Uterus (tissue), 4 donors: ENCODE results near the gene MTMR10. TPM values are rescaled to one million over a fixed set of nuclear protein-coding genes. Genes with fewer than 3 reads are reported as not detected.

Experiments
- DNase-seq, 2 donors: peaks; one replicate each; pipeline ENCODE4 v3.0.0-alpha.2; 2019 to 2020
- H3K27ac ChIP-seq, 2 donors: fragments of 200-600 bp; sonication (generic); 1 replicate in 1 of 2; 2 replicates in 1 of 2; pipeline ENCODE4 v1.5.1; 2016 to 2018
- H3K27me3 ChIP-seq, 2 donors: fragments of 200-600 bp; sonication (generic); one replicate each; pipeline ENCODE4 v1.5.1; 2018 to 2019; ENCODE audit warnings: control low read depth in 1 of 2
- H3K36me3 ChIP-seq, 2 donors: fragments of 200-600 bp; sonication (generic); one replicate each; pipeline ENCODE4 v1.5.1; 2019; ENCODE audit warnings: control low read depth in 1 of 2
- H3K4me1 ChIP-seq, 2 donors: fragments of 200-600 bp; sonication (generic); one replicate each; pipeline ENCODE4 v1.5.1; 2018 to 2019; ENCODE audit warnings: control low read depth in 1 of 2
- H3K4me3 ChIP-seq, 2 donors: fragments of 200-600 bp; sonication (generic); 1 replicate in 1 of 2; 2 replicates in 1 of 2; pipeline ENCODE4 v1.5.1; 2018 to 2019; ENCODE audit warnings: mild to moderate bottlenecking in 1 of 2
- H3K9me3 ChIP-seq, 2 donors: fragments of 200-600 bp; sonication (generic); one replicate each; pipeline ENCODE4 v1.5.1; 2019; ENCODE audit warnings: control low read depth in 1 of 2
- CTCF ChIP-seq, 4 experiments: fragments of 200-600 bp in 2 of 4; fragments of 450-650 bp in 2 of 4; sonication (generic) in 2 of 4; IDR thresholded peaks; one replicate each; pipeline ENCODE4 v1.5.1; 2016 to 2019; ENCODE audit warnings: antibody characterized with exemption in 4 of 4, mild to moderate bottlenecking in 2 of 4, moderate library complexity in 1 of 4
- POLR2A ChIP-seq, 2 donors: fragments of 450-650 bp; IDR thresholded peaks; one replicate each; pipeline ENCODE4 v1.6.1; 2016; ENCODE audit warnings: antibody characterized with exemption in 2 of 2, mild to moderate bottlenecking in 1 of 2, moderate library complexity in 1 of 2
- intact Hi-C: fragments of 100-400 bp; cut with DNase I; formaldehyde crosslinking; loops from one replicate; pipeline ENCODE4 v1.15.1; 2023; ENCODE audit warnings: low total_unique reads
- total RNA-seq, 4 donors: library from RNA; depleted of rRNA in 3 of 4; stranded (reverse); fragments of >200 nt in 3 of 4; gene quantifications; one replicate each; pipeline versions ENCODE4 v1.1.0 to v1.2.4, GENCODE V29; 2014 to 2023
- donor health status: DM: yes; HTN: yes; CAD: no.

MTMR10 gene
- total RNA-seq, 4 donors from 2014 or later = 11.8 to 34.2 (median 19.1) TPM

GRCh38 chr15:31013863-31014607 is 22.6 kb upstream of the MTMR10 start:
- H3K4me1 ChIP-seq = no peaks in the 10 kb centered on the region
- DNase-seq = no peak
- H3K27me3 ChIP-seq = no peaks in the 10 kb centered on the region
- intact Hi-C loops = no loop called here
- H3K36me3 ChIP-seq = no peaks in the 10 kb centered on the region
- H3K4me3 ChIP-seq = no peak overlapping the region
- no peak for TF ChIP-seq CTCF (IDR thresholded peaks at IDR 0.05)
- TF ChIP-seq POLR2A (IDR thresholded peaks at IDR 0.05) = no peak
- H3K9me3 ChIP-seq = peaks cover 0 to 3% of the 10 kb centered on the region in 2 donors
- H3K27ac ChIP-seq = no peak overlapping the region

- intact Hi-C loops = no loop called here
- no peaks in the 10 kb centered on the region for H3K4me1 ChIP-seq
- DNase-seq = no peak
- H3K27me3 ChIP-seq = no peaks in the 10 kb centered on the region
- TF ChIP-seq CTCF (IDR thresholded peaks at IDR 0.05) = no peak
- TF ChIP-seq POLR2A (IDR thresholded peaks at IDR 0.05) = no peak
- no peak overlapping the region for H3K4me3 ChIP-seq
- H3K36me3 ChIP-seq = no peaks in the 10 kb centered on the region
- H3K9me3 ChIP-seq = peaks cover 0 to 3% of the 10 kb centered on the region in 2 donors
- H3K27ac ChIP-seq = no peak overlapping the region
Observed at GRCh38 chr15:31012455-31012854, 21.0 kb upstream of the MTMR10 start.

- no peaks in the 10 kb centered on the region for H3K27me3 ChIP-seq
- TF ChIP-seq CTCF (IDR thresholded peaks at IDR 0.05) = no peak
- no peak for TF ChIP-seq POLR2A (IDR thresholded peaks at IDR 0.05)
Observed at GRCh38 chr15:31010036-31010435, 18.6 kb upstream of the MTMR10 start.

GRCh38 chr15:31005660-31006059 is 14.2 kb upstream of the MTMR10 start:
- Histone ChIP-seq H3K4me3 (no peak overlapping the region), H3K27ac (no peak overlapping the region), H3K27me3 (no peaks in the 10 kb centered on the region), H3K36me3 (no peaks in the 10 kb centered on the region), H3K4me1 (no peaks in the 10 kb centered on the region), H3K9me3 (no peaks in the 10 kb centered on the region)
- no peak for TF ChIP-seq CTCF (IDR thresholded peaks at IDR 0.05)
- intact Hi-C loops = no loop called here
- no peak for DNase-seq

More at GRCh38 chr15:31010036-31010435, 18.6 kb upstream of the MTMR10 start:
- intact Hi-C loops = no loop called here
- Histone ChIP-seq H3K27ac (no peak overlapping the region), H3K36me3 (no peaks in the 10 kb centered on the region), H3K4me1 (no peaks in the 10 kb centered on the region), H3K4me3 (no peak overlapping the region), H3K9me3 (peaks cover 0 to 3% of the 10 kb centered on the region in 2 donors)
- no peak for DNase-seq

GRCh38 chr15:31004220-31004733 is 12.8 kb upstream of the MTMR10 start:
- intact Hi-C loops = no loop called here
- Histone ChIP-seq H3K27me3 (no peaks in the 10 kb centered on the region), H3K4me1 (no peaks in the 10 kb centered on the region), H3K9me3 (no peaks in the 10 kb centered on the region), H3K4me3 (no peak overlapping the region), H3K27ac (no peak overlapping the region), H3K36me3 (no peaks in the 10 kb centered on the region)
- TF ChIP-seq POLR2A (IDR thresholded peaks at IDR 0.05) (no peak), CTCF (IDR thresholded peaks at IDR 0.05) (no peak)
- peak in 1 of 2 donors; percentile 30 for DNase-seq
